ENCODE data around the gene RAC3.

The RAC3 gene

DNA sequence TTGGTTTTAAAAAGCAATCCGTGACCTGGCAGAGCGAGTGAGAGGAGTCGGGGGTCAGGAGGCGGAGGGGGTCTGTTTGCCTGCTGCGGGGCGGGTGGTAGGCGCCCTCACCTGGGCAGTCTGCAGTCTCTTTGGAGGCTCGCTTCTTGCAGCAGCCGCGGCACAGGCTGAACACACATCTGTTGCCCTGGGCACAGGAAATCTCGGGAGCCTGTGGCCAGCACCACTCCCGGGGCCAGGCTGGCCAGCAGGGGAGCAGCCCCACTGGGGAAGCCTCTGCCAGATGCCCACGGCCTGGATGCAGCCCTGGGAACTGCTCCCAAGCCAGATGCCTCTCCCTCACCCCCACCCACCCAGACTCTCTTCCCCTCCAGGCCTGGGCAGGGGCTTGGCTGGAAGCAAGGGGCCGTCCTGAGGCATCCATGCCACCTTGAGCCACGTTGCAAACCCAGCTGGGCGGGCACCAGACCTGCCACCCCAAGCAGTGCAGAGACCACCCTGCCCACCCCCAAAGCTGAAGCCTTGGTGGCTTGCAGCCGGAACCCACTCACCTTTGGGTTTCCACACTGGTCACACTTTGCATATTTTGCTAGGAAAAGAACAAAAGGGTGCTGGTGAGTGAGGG, 26.9 kb downstream of the RAC3 start:
- peak; percentile 2 for DNase-seq

DNA sequence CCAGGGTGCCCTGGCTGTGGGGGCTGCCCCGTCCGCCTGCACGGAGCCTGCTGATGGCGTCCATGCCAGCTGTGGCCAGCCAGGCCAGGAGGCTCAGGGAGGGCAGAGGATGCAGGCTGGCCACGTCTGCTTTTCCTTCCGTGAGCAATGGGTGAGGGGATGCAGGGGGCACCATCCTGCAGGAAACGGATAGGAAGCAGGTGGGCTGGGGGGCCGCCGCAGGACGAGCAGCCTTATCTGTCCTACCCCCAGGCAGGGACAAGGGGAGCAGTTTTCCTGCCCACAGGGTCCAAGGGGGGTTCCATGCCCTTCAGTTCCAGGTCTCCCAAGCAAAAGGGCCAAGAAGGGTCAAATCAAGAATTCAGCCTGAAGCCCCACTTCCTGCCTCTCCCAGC, 27.4 kb downstream of the RAC3 start:
- DNase-seq, result no peak

DNA sequence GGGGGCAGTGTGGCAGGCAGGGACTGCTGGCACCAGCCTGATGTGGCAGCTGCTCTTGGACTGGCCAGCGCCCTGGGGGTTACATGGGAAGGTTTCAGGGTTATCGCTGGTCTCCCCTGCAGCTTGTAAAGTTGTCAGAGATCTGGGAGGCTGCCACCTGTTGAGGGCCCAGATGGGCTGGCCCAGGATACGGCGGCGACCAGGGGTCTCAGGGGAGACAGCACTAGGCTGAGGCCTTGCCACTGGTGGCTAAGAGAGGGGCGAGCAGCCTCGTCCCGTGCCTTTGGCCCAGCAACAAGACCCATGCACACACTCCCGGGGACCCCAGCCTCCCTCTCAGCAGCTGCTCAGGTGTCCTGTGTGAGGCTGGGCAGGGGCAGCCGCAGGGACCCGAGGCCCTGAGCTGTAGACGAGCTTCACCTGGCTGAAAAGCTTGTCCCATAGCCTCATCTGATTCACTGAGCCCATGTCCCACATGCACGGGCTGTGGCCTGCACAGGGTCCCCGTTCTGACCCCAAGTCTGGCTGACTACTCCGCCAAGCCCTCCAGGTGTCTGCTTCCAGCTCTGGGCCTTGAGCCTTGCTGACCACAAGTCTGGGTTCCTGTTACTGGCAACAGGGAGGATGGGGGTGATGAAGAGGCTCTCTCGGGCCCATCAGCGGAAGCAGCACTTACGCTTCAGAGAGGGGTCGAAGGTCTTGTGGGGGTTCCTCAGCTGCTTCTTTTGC, 28.0 kb downstream of the RAC3 start:
- DNase-seq, result peak; percentile 2

DNA sequence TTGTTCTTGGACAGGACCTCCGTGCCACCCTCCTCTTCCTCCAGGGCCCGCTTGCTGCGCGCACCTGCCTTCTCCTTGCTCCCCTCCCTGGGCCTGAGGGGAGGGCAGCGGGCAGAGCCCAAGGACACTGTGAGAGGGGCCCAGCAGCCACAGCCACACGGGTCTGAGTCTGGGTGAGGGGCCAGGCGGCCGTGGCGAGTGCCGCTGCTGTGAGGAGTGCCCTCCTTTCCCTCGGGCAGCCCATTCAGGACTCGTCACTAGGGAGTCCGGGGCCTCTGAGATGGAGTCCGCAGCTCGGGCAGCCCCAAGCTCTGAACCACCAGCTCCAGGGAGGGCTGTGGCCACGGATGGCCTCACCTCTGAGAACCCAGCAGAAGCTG, 28.5 kb downstream of the RAC3 start:
- no peak for DNase-seq

DNA sequence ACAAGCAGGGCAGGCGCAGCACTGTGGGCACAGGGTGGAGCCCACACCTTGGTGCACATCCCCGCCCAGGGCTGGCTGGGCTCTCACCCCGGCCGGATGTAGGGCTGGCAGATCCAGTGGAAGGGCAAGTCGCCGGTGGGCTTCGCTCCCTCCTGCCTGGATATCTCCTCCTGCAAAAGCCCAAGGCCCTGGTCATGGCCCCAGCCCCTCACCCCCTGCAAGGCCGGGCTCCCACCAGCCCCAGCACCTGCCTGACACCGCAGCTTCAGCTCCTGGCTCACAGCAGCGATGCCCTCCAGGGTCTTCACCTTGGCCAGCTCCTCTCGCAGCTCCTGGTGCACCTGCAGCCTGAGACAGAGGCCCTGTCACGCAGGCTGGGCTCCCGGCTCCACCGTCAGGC, 29.1 kb downstream of the RAC3 start:
- DNase-seq, result no peak

DNA sequence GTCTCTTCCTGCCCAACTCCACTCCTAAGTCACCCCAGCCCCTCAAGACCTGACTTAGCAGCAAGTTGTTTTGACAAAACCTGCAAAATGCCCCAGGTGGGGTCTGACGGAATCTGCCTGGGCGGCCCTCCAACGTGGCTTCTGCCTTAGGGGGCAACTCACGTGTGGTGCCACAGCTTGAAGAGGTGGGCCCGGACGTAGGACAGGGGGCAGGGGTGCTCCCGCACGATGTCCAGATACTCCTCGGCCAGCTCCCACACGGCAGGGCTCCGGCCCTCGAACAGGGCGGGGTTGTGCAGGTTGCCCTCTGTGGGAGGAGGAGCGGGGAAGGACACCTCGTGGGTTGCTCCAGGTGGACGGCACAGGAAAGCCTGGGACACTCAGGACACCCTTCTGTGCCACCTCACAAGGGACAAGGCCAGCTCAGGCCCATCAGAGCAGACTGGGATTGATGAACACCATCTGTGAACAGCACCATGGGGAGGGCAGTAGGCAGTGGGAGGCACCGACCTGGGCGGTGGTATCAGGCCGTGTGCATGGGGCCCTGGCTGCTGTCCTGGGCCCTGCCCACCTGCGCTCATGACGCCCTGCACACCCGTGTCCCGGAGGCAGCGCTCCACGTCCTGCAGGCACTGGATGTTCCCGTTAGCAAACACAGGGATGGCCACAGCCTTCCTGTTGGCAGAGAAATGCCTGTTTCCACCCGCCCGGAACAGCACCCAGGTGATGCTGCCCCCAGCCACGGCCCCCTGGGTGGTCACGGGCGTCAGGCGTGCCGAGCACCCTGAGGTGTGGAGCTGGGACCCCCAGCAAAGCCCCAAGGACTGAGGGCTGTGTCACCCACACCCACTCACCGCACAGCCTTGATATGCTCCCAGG, 29.8 kb downstream of the RAC3 start:
- DNase-seq, result peak; percentile 2

DNA sequence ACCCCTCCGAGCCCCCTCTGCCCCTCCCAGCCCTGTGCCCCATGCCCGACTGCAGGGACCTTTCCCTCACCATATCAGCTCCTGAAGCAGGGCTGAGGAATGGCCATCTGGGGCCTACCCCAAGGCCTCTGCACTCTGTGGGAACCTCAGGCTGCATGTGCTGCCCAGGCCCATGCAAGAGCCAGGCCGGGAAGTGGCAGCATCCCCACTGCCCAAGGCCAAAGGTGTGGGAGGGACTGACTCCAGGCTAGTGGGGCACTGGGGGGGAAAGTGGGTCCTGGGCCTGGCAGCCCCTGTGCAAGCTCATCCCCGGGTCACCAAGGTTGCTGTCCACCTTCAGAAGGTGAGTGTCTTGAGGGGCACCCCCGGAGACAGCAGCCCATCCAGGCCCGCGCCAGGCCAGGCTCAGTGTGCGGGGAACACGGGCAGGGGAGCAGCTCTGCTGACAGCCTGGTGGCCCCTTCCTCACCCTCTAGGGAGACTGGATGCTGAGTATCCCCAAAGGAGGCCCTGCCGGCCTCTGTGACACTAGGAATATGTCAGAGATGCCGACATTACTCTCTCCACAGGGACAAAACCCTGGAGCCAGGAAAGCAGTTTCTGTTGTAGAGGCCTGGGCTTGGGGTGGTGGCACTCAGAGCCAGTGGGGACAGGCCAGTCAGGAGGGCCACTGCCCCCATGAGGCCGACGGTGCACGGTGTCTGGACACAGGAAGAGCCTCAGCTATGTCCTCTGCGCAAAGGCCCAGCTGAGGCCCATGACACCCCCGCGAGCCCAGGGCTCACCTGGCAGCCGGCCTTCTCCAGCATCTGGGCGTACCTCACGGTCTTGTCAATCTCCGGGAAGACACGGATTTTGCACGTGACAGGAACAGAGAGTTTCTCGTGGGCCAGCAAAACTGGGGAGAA, 30.9 kb downstream of the RAC3 start:
- no peak for DNase-seq

DNA sequence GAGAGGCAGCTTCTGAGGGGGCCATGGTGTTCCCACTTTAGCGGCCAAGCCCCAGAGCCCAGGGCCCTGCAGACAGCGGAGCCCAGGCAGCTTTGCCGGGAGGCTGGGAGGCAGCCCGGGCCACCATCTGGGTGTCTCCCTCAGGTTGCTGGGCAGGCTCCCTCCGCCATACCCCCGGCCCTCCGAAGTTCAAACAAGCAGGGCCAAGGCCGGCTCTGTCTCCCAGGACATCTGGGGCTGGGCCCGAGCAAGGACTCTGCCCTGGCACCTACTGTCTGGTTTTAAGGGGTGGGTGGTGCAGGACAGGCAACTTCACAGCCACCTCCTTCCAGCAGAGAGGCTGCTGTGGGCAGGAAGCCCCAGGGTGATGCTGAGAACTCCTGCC, 31.5 kb downstream of the RAC3 start:
- DNase-seq, result no peak

DNA sequence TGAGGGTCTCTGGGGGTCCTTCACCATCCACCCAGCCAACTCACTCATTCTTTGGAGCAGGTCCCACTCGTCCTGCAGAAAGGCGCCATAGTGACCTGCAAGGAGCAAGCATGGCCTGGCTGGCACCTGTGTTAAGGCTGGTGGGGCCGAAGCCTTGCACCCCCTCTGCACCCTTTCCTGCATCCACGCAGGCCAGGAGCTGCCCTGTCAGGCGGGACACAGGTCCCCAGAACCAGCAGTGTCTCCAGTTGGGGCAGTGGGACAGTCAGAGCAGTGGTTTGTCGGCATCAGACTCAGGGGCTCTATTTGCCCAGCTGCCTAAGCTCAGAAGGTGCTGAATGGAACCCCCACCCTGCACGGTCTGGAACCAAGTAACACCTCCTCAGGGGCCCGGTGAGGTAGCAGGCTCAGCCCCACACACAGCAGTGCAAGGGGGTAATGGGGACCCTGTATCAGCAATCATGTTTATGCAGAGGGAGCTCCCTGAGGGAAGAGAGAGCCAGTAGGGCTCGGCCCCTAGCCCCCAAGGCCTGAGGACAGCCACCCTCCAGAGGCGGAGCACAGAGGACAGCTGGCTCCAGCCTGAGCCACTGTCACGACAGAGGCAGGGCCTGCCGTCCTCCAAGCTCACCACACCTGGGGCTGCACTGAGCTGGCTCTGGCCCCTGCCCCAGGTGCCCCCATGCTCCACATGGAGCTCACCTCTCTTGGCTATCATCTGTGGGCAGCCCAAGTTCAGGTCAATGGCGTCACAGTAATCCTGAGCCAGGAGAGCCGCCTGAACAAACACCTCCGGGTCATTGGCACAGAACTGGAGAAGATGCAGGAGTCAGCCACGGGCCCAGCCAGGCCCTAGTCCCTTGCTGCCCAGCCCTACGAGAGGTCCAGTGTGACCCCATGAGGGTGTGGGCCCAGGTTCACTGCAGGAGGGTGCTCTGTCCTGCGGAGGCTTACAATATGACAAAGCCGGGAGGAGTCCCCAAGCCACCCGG, 32.2 kb downstream of the RAC3 start:
- DNase-seq, result no peak

DNA sequence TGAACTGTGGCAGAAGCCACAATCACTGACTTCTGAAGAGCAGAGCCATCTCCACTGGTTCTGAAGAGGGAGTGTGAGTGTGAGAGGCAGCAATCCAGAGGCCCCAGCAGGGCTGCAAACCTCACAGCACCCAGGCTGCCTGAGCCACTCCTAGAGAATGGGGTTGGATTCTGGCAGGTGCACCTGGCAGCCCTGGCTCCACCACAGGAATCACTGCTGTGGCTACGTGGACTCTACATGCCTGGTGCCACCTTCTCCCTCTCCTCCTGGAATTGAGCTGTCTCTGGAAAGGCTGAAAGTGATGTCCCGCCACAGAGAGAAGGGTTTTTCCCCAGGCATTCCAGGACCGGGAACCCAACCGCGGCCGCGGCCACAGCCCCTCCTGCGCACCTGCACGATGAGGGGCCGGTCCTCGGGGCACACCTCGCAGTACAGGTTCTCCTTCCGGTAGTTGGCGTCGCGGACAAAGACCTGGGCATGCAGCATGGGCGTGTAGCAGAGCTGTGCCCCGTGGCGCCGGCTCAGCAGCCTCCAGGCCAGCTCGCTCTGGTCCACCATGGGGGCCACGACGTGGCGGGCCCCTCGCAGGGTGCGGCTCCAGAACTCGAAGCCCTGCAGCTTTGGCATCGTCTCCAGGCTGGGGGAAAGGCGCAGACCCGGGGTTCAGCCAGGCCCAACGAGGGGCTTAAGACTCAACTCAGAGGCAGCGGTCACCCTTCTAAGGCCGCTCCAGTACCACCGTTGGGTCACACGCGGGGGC, 33.1 kb downstream of the RAC3 start:
- peak; percentile 8 for DNase-seq

DNA sequence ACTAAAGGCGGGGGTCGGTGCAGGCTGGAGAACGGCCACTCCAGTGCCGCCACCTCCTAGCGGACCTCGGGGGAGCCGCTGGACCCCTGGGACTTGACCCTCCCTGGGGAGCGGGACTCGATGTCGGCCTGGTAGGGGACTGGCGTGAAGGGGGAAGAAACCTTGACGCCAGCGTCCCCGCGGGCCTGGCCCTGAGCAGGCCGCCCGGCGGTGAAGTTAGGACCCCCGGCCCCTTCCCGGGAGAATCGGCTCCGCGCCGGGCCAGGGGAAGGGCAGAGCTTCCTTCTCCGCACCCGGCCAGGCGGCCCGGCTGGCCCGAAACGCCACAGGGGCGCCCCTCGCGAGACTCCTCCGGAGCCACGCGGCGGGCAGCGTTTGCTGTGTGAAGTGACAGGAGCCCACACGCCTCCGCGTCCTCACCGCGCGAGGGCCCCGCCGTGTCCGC, 33.7 kb downstream of the RAC3 start:
- peak; percentile 43 for DNase-seq

DNA sequence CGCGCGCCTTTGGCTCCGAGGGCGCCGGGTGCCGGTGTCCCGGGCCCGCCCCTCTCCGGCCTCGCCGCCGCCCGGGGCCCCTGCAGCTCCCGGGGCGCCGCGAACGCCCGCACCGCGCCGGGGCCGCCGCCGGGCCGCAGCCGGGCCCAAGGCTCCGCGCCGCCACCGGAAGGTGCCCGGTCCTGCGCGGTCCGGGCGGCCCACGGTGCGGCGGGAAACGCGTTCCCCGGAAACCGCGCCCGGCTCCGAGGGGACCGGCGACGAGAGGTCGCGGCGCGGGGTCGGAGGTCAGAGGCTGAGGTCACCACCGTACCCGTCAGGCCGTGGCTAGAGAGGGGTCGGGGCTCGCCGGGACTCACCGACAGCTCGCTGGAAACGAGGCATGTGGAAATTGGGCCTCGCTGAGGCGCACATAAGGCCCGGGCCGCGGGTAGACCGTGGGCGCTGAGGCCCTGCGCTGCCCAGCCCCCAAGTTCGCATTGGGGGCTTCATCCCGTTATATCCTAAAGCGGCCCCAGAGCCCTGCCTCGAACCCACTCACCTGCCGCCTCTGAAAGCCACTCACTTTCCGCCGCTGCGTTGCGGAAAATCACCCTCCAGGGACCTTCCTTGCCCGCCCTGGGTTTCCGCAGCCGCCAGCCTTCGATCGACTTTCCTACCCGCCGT, 34.3 kb downstream of the RAC3 start, which contains the start of gene DUS1L:
Gene DUS1L (minus strand): TSS at position 167 of the 666 bp plus-strand sequence. CDS start 745 bp downstream, outside the sequence.
- peak; percentile 74 for DNase-seq

DNA sequence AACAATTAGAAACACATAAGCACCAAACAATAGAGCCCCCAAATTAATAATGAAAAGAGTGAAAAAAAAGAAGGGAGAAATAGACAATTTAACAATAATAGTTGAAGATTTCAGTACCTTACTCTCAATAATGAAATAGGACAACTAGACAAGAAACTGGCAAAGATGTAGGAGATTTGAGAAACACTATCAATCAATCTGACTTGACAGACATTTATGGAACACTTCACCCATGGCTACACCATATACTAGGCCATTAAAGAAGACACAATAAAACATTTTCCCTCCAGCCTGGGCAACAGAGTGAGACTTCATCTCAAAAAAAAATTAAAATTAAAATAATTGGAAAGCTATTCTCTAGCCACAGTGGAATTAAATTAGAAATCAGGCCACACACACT, 39.1 kb downstream of the RAC3 start:
- DNase-seq, result no peak

DNA sequence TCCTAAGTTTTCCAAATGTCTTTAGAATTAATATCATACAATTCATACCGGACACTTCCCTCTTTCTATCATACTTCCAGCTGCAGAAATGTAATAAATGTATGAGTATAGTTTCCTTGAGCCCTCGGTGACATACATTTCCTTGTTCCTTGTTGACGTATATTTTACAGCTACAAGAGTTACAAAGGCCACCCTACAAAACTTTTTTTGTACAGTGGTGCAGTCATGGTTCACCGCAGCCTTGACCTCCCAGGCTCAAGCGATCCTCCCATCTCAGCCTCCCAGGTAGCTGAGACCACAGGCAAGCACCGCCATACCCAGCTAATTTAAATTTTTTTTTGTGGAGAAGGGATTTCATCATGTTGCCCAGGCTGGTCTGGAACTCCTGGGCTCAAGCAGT, 41.3 kb downstream of the RAC3 start:
- no peak for DNase-seq

DNA sequence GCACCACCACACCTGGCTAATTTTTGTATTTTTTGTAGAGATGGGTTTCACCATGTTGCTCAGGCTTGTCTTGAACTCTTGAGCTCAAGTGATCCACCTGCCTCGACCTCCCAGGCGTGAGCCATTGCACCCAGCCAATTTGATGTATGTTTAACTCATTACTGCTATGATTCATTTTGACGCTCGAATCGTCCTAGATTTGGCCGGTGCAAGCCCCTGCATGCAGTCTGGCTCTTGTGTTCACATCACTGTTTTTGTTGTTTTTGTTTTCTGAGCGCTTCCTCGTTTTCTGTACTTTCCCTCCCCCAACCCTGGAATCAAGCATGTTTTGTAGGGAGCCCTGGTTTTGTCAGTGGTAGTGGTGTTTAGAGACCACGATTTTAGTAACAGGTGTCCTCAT, 42.0 kb downstream of the RAC3 start:
- no peak for DNase-seq

DNA sequence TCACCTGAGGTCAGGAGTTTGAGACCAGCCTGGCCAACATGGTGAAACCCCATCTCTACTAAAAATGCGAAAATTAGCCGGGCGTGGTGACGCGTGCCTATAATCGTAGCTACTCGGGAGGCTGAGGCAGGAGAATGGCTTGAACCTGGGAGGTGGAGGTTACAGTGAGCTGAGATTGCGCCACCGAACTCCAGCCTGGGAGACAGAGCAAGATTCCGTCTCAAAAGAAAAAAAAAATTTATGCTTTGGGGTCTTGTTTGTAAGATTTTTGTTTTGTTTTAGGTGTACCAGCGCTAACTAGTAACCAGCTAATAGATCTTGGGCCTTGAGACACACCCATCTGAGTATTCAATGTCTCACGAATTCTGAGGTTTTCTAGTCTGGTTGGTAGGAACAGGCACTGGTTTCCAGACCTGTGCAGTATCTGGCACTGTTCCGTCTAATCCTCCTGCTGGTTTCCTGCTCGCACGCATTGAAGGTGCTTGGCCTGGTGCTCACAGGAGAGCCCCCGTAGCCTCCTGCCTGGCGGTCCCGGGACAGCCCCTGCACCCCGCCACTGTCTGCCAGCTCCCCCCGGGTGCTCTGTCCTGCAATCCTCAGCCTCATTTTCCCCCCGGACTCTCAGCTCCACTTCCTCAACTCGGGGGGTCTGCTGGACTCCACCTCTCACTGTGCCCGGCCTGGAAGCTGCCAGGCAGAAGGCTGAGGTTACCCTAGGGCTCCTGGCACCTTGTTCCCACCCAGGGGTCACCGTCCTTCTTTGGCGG, 44.7 kb downstream of the RAC3 start:
- no peak for DNase-seq

DNA sequence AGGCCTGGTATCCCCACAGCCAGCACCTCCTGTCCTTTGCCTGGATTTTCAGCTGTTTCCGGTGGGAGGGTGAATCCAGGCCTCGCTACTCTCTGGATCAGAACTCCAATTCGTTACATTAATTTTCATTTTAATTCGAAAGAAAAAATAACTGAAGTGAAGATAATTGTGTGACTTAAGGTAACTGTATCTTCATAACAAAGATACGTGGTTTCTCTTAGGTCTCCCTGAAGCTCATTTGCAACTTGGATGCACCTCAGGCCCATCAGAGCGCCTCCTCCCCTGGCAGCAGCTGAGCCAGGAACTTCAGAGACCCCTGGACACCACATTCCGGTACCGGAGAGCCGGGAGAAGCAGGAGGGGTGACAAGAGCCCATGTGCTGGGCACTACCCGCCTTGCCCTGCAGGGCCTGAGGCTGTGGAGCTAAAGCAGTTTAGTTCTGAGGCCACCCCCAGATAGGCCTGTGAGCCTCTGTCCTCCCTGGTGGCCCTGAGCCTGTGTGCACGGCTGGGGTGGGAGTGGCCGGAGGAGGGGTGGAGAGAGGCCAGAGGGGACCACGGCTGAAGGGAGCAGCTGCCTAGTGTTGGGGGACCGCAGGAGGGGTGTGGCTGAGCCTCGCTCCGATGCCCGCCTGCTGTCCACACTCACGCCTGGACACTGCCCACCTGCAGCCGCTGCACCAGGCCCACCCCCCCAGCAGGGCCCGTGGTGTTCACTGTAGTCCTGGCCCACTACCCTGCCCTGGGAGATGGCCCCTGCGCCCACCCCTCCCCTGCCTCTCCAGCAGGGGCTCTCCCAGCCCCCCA, 45.5 kb downstream of the RAC3 start:
- DNase-seq, result no peak
